ENCODE measurements around the gene NEK7. TPM values are rescaled to one million over a fixed set of nuclear protein-coding genes. Genes with fewer than 3 reads are reported as not detected.

The NEK7 gene
- total and polyA plus RNA-seq, 4 donors: 20.2 to 95.1 (median 42.8) TPM

GRCh38 chr1:198268784-198269645, 112.2 kb downstream of the NEK7 start:
- no peak overlapping the region for H3K27ac ChIP-seq (ENCODE audit: low read depth, low read length)
- no peaks in the 10 kb centered on the region for H3K36me3 ChIP-seq (ENCODE audit: control insufficient read depth, insufficient read depth, low read length)
- no peaks in the 10 kb centered on the region for H3K9me3 ChIP-seq (ENCODE audit: control insufficient read depth, insufficient read depth, low read length)
- no peaks in the 10 kb centered on the region for H3K4me1 ChIP-seq (ENCODE audit: control insufficient read depth, insufficient read depth, low read length)
- DNase-seq (ENCODE audit: low read depth in 4 of 6, low spot score in 6 of 6): peak in 1 of 6 donors; percentile 55
- WGBS (ENCODE audit: insufficient coverage): no CpG with 5 or more reads among the region's 3 CpGs
- no peak overlapping the region for H3K4me3 ChIP-seq (ENCODE audit: low read depth, low read length)
- H3K27me3 ChIP-seq (ENCODE audit: control insufficient read depth, insufficient read depth, low read length): no peaks in the 10 kb centered on the region

DNA sequence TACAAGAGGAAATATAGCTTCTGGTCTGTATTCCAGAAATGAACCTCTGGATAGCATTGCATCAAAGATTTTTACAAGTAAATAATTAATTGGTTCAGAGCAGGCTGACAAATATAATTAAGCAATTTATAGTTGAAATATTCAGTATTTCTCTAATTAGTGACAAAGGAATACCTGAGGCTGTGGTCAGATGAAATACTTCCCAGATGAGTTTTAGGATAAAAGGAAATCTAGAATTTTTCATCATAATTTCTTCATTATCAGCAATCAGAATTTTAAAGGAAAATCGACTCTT, 112.8 kb downstream of the NEK7 start:
- DNase-seq (ENCODE audit: low read depth in 4 of 6, low spot score in 6 of 6): no peak
- H3K27me3 ChIP-seq (ENCODE audit: control insufficient read depth, insufficient read depth, low read length): no peaks in the 10 kb centered on the region
- WGBS (ENCODE audit: insufficient coverage): no CpG with 5 or more reads among the region's 1 CpG
- H3K9me3 ChIP-seq (ENCODE audit: control insufficient read depth, insufficient read depth, low read length): no peaks in the 10 kb centered on the region
- no peak overlapping the region for H3K4me3 ChIP-seq (ENCODE audit: low read depth, low read length)
- H3K27ac ChIP-seq (ENCODE audit: low read depth, low read length): no peak overlapping the region
- no peaks in the 10 kb centered on the region for H3K36me3 ChIP-seq (ENCODE audit: control insufficient read depth, insufficient read depth, low read length)
- no peaks in the 10 kb centered on the region for H3K4me1 ChIP-seq (ENCODE audit: control insufficient read depth, insufficient read depth, low read length)

DNA sequence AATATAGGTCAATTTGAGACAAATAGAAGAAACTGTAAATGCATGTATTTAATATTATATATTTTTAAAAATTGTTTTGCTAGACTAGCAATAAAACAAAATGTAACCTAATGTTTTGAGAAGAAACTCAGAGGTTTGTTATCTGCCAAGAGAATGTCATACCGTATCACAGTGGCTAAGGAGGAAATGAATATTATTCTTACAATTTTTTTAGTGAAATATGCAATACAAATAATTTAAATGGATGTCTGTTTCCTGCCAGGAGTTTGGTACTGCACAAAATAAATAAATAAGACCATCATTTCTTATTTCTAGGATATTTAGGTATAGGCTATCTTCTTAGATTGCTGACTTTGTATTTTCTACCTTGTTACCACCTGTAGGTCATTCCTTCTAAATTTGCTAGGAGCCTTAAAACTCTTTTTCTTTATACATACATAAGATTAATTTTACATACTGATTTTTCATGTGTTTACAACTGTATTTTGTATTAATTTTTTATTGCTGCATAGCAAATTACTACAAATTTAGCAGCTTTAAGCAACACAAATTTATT, 113.6 kb downstream of the NEK7 start:
- H3K9me3 ChIP-seq (ENCODE audit: control insufficient read depth, insufficient read depth, low read length): no peaks in the 10 kb centered on the region
- H3K4me3 ChIP-seq (ENCODE audit: low read depth, low read length): no peak overlapping the region
- no CpG with 5 or more reads among the region's 1 CpG for WGBS (ENCODE audit: insufficient coverage)
- H3K4me1 ChIP-seq (ENCODE audit: control insufficient read depth, insufficient read depth, low read length): no peaks in the 10 kb centered on the region
- no peaks in the 10 kb centered on the region for H3K27me3 ChIP-seq (ENCODE audit: control insufficient read depth, insufficient read depth, low read length)
- DNase-seq (ENCODE audit: low read depth in 4 of 6, low spot score in 6 of 6): no peak
- no peaks in the 10 kb centered on the region for H3K36me3 ChIP-seq (ENCODE audit: control insufficient read depth, insufficient read depth, low read length)
- no peak overlapping the region for H3K27ac ChIP-seq (ENCODE audit: low read depth, low read length)

DNA sequence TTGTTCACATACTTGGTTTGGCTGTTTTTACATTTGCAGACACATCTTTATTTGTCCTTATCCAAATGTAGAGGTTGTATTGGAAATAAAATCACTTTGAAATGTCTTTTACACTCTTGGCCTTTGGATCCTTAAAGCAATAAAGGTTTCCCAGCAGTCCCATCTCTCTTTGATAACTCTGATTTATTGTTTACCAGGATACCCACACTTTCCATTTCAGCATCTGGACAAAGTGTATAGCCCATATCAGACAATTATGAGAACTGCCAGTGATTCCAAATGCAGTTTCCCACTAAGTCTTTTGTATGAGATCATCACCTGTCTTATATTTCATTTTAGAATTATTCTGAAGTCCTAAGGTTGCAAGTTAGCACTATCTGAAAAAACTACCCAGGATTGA, 114.7 kb downstream of the NEK7 start:
- no peak for DNase-seq (ENCODE audit: low read depth in 4 of 6, low spot score in 6 of 6)
- H3K27me3 ChIP-seq (ENCODE audit: control insufficient read depth, insufficient read depth, low read length): no peaks in the 10 kb centered on the region
- H3K27ac ChIP-seq (ENCODE audit: low read depth, low read length): no peak overlapping the region
- no peaks in the 10 kb centered on the region for H3K36me3 ChIP-seq (ENCODE audit: control insufficient read depth, insufficient read depth, low read length)
- no peaks in the 10 kb centered on the region for H3K9me3 ChIP-seq (ENCODE audit: control insufficient read depth, insufficient read depth, low read length)
- H3K4me1 ChIP-seq (ENCODE audit: control insufficient read depth, insufficient read depth, low read length): no peaks in the 10 kb centered on the region
- H3K4me3 ChIP-seq (ENCODE audit: low read depth, low read length): no peak overlapping the region

DNA sequence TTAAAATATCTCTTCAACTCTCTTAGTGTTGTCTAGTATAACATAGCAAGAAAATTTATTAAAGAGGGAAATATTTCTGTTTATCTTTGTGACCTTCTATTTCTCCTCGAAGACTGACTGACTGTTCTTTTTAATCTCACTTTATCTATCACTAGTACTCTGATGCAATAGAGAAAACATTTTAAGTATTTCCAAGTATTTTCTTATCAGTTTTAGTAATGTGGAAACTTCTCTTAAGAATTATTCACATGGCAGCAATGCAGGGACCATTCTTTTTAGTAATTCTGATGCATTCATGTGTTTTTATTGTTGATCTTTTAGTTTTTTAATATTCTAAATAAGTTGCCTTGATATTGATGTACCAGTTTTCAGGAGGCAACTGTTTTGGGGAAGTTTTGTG, 115.7 kb downstream of the NEK7 start:
- DNase-seq (ENCODE audit: low read depth in 4 of 6, low spot score in 6 of 6): no peak
- H3K36me3 ChIP-seq (ENCODE audit: control insufficient read depth, insufficient read depth, low read length): no peaks in the 10 kb centered on the region
- H3K4me1 ChIP-seq (ENCODE audit: control insufficient read depth, insufficient read depth, low read length): no peaks in the 10 kb centered on the region
- no peak overlapping the region for H3K27ac ChIP-seq (ENCODE audit: low read depth, low read length)
- no CpG with 5 or more reads among the region's 1 CpG for WGBS (ENCODE audit: insufficient coverage)
- no peak overlapping the region for H3K4me3 ChIP-seq (ENCODE audit: low read depth, low read length)
- no peaks in the 10 kb centered on the region for H3K9me3 ChIP-seq (ENCODE audit: control insufficient read depth, insufficient read depth, low read length)
- H3K27me3 ChIP-seq (ENCODE audit: control insufficient read depth, insufficient read depth, low read length): no peaks in the 10 kb centered on the region

GRCh38 chr1:198273748-198274295, 117.0 kb downstream of the NEK7 start:
- no peak for DNase-seq (ENCODE audit: low read depth in 4 of 6, low spot score in 6 of 6)
- H3K36me3 ChIP-seq (ENCODE audit: control insufficient read depth, insufficient read depth, low read length): no peaks in the 10 kb centered on the region
- no peak overlapping the region for H3K4me3 ChIP-seq (ENCODE audit: low read depth, low read length)
- no peak overlapping the region for H3K27ac ChIP-seq (ENCODE audit: low read depth, low read length)
- no peaks in the 10 kb centered on the region for H3K9me3 ChIP-seq (ENCODE audit: control insufficient read depth, insufficient read depth, low read length)
- WGBS (ENCODE audit: insufficient coverage): no CpG with 5 or more reads among the region's 1 CpG
- H3K4me1 ChIP-seq (ENCODE audit: control insufficient read depth, insufficient read depth, low read length): no peaks in the 10 kb centered on the region
- H3K27me3 ChIP-seq (ENCODE audit: control insufficient read depth, insufficient read depth, low read length): no peaks in the 10 kb centered on the region

DNA sequence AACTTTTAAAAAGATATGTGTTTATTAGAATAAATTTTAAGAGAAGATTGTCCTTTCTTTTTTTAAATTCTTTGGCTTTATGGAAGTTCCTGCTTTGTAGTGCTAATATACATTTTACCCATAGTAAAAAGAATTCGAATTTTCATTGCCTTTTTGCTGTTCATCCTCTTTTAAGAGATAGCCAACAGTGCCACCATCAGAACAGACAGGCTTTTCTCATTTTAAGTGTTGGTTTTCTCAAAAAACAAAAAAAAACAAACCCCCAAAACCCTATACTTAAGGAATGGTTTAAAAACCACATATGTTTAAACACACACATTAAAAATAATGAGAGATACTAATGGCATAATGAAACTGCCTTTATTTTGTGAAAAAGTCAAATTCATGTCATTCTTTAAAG, 118.8 kb downstream of the NEK7 start:
- Histone ChIP-seq H3K4me1 (ENCODE audit: control insufficient read depth, insufficient read depth, low read length) (no peaks in the 10 kb centered on the region), H3K27ac (ENCODE audit: low read depth, low read length) (no peak overlapping the region), H3K4me3 (ENCODE audit: low read depth, low read length) (no peak overlapping the region), H3K27me3 (ENCODE audit: control insufficient read depth, insufficient read depth, low read length) (no peaks in the 10 kb centered on the region), H3K9me3 (ENCODE audit: control insufficient read depth, insufficient read depth, low read length) (no peaks in the 10 kb centered on the region), H3K36me3 (ENCODE audit: control insufficient read depth, insufficient read depth, low read length) (no peaks in the 10 kb centered on the region)
- peak in 1 of 6 donors; percentile 52 for DNase-seq (ENCODE audit: low read depth in 4 of 6, low spot score in 6 of 6)
- WGBS (ENCODE audit: insufficient coverage): no CpG with 5 or more reads among the region's 1 CpG

DNA sequence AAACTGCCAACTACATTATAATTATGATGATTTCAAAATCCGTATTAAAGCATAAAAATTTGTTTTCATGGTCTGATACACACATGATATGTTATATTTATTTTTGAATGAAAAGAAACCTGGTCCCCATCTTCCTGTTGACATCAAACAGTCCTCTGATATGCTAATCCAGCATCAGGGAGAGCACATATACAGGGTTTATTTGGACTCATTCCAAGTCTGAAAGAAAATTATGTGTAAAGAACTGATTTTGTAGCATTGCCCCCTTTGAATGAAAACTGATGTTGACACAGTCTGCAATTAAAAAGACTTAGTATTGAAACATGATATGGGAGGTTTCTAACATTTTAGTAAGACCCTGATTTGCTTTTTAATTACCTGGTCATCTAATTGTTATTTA, 119.4 kb downstream of the NEK7 start:
- Histone ChIP-seq H3K27me3 (ENCODE audit: control insufficient read depth, insufficient read depth, low read length) (no peaks in the 10 kb centered on the region), H3K27ac (ENCODE audit: low read depth, low read length) (no peak overlapping the region), H3K9me3 (ENCODE audit: control insufficient read depth, insufficient read depth, low read length) (no peaks in the 10 kb centered on the region), H3K36me3 (ENCODE audit: control insufficient read depth, insufficient read depth, low read length) (no peaks in the 10 kb centered on the region), H3K4me1 (ENCODE audit: control insufficient read depth, insufficient read depth, low read length) (no peaks in the 10 kb centered on the region), H3K4me3 (ENCODE audit: low read depth, low read length) (no peak overlapping the region)
- WGBS (ENCODE audit: insufficient coverage): no CpG with 5 or more reads among the region's 1 CpG
- no peak for DNase-seq (ENCODE audit: low read depth in 4 of 6, low spot score in 6 of 6)

DNA sequence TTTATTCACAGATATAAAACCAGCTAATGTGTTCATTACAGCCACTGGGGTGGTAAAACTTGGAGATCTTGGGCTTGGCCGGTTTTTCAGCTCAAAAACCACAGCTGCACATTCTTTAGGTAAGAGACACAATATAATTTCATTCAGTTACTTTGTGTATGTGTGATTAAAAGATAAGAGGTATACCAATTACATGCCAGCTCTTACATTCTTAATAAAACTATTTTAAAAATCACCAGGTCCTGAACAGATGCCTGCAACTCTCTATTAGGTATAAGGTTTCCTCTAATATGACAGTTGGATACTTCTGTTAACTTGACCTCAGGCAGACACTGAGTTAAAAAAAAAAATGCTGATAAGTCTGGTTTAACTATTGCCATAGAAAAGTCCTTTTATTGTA, 122.1 kb downstream of the NEK7 start:
- Histone ChIP-seq H3K4me3 (ENCODE audit: low read depth, low read length) (no peak overlapping the region), H3K4me1 (ENCODE audit: control insufficient read depth, insufficient read depth, low read length) (no peaks in the 10 kb centered on the region), H3K9me3 (ENCODE audit: control insufficient read depth, insufficient read depth, low read length) (no peaks in the 10 kb centered on the region), H3K27me3 (ENCODE audit: control insufficient read depth, insufficient read depth, low read length) (no peaks in the 10 kb centered on the region), H3K36me3 (ENCODE audit: control insufficient read depth, insufficient read depth, low read length) (no peaks in the 10 kb centered on the region), H3K27ac (ENCODE audit: low read depth, low read length) (no peak overlapping the region)
- no CpG with 5 or more reads among the region's 1 CpG for WGBS (ENCODE audit: insufficient coverage)
- DNase-seq (ENCODE audit: low read depth in 4 of 6, low spot score in 6 of 6): no peak

GRCh38 chr1:198280080-198280479, 123.3 kb downstream of the NEK7 start:
- Histone ChIP-seq H3K36me3 (ENCODE audit: control insufficient read depth, insufficient read depth, low read length) (no peaks in the 10 kb centered on the region), H3K27me3 (ENCODE audit: control insufficient read depth, insufficient read depth, low read length) (no peaks in the 10 kb centered on the region), H3K27ac (ENCODE audit: low read depth, low read length) (no peak overlapping the region), H3K9me3 (ENCODE audit: control insufficient read depth, insufficient read depth, low read length) (no peaks in the 10 kb centered on the region), H3K4me3 (ENCODE audit: low read depth, low read length) (no peak overlapping the region), H3K4me1 (ENCODE audit: control insufficient read depth, insufficient read depth, low read length) (no peaks in the 10 kb centered on the region)
- no CpG with 5 or more reads among the region's 2 CpGs for WGBS (ENCODE audit: insufficient coverage)
- no peak for DNase-seq (ENCODE audit: low read depth in 4 of 6, low spot score in 6 of 6)

Measured in spinal cord (tissue), 10 donors.